GM12865 (cell line): ENCODE results near the gene YWHAE.
A peak's percentile ranks its signal among the peaks of the same experiment; 100 is the strongest.
"Not testable (repeated sequence)": the region's sequence is repeated elsewhere in the genome, so short reads cannot be mapped to it uniquely, and the experiment has no call there.

Experiments
- DNase-seq: peaks from one replicate; pipeline ENCODE4 v3.0.0; 2010; ENCODE audit warnings: low read depth
- H3K4me3 ChIP-seq: 2 replicates; pipeline ENCODE4 v1.5.1; 2011; ENCODE audit warnings: mild to moderate bottlenecking, low read depth, low read length, control low read depth
- CTCF ChIP-seq: IDR thresholded peaks from 2 replicates; pipeline ENCODE4 v1.5.1; 2011; ENCODE audit warnings: low read length, control low read depth, low read depth, inconsistent platforms; ENCODE audit not compliant: insufficient read depth; ENCODE audit errors: missing control alignments

The YWHAE gene

GRCh38 chr17:1420981-1421380 is 21.0 kb upstream of the YWHAE start:
- TF ChIP-seq CTCF, result no peak
- H3K4me3 ChIP-seq, result no peak overlapping the region
- DNase-seq, result no peak

GRCh38 chr17:1420163-1420562 is 20.1 kb upstream of the YWHAE start:
- no peak for DNase-seq
- H3K4me3 ChIP-seq, result no peak overlapping the region
- no peak for TF ChIP-seq CTCF

- H3K4me3 ChIP-seq, DNase-seq: not testable (repeated sequence)
Measured at GRCh38 chr17:1418476-1418875, 18.5 kb upstream of the YWHAE start.

- no peak for DNase-seq
- TF ChIP-seq CTCF, result no peak
- no peak overlapping the region for H3K4me3 ChIP-seq
Measured at GRCh38 chr17:1416414-1416813, 16.4 kb upstream of the YWHAE start.

- DNase-seq, result no peak
- no peak for TF ChIP-seq CTCF
- no peak overlapping the region for H3K4me3 ChIP-seq
Measured at GRCh38 chr17:1414634-1415033, 14.6 kb upstream of the YWHAE start.

- no peak for TF ChIP-seq CTCF
- no peak overlapping the region for H3K4me3 ChIP-seq
- no peak for DNase-seq
Measured at GRCh38 chr17:1414001-1414574, 14.1 kb upstream of the YWHAE start.

- TF ChIP-seq CTCF, result no peak
- no peak overlapping the region for H3K4me3 ChIP-seq
- DNase-seq, result peak; percentile 20
Measured at GRCh38 chr17:1413281-1413791, 13.3 kb upstream of the YWHAE start.
